HCT116 (cell line): ENCODE data around the gene ZNF496.

Experiments
- CBX3 ChIP-seq: IDR thresholded peaks from 2 replicates; pipeline ENCODE4 v1.6.1; 2012; ENCODE audit warnings: low read depth
- CEBPB ChIP-seq: IDR thresholded peaks from 2 replicates; pipeline ENCODE4 v1.6.1; 2012; ENCODE audit warnings: low read depth
- EZH2 ChIP-seq: fragments of 200-600 bp; sonication (generic); IDR thresholded peaks from 2 replicates; pipeline ENCODE4 v1.6.1; 2017; ENCODE audit warnings: antibody characterized with exemption, mixed run types
- JUND ChIP-seq: IDR thresholded peaks from 2 replicates; pipeline ENCODE4 v1.6.1; 2012
- POLR2A ChIP-seq: IDR thresholded peaks from 2 replicates; pipeline ENCODE4 v1.7.0; 2011; ENCODE audit warnings: borderline replicate concordance; ENCODE audit not compliant: insufficient read depth, insufficient read length; ENCODE audit errors: extremely low read depth
- RAD21 ChIP-seq: IDR thresholded peaks from 2 replicates; pipeline ENCODE4 v1.6.1; 2012; ENCODE audit warnings: low read depth, mild to moderate bottlenecking
- SP1 ChIP-seq: IDR thresholded peaks from 2 replicates; pipeline ENCODE4 v1.6.1; 2012; ENCODE audit warnings: low read depth
- SRF ChIP-seq: IDR thresholded peaks from 2 replicates; pipeline ENCODE4 v1.6.1; 2012; ENCODE audit warnings: low read depth
- YY1 ChIP-seq: IDR thresholded peaks from 2 replicates; pipeline ENCODE4 v1.6.1; 2011; ENCODE audit warnings: low read length, low read depth, moderate library complexity, mild to moderate bottlenecking; ENCODE audit not compliant: insufficient replicate concordance; ENCODE audit errors: extremely low read depth
- ZNF274 ChIP-seq: fragments of 200-500 bp; sonication (Bioruptor generic); IDR thresholded peaks from 2 replicates; pipeline ENCODE4 v1.6.1; 2014; ENCODE audit warnings: mild to moderate bottlenecking, low read depth, low read length, inconsistent platforms
- TF ChIP-seq, protein P1 (sequence below), 3 experiments: fragments of 200-600 bp in 1 of 3; sonication (generic) in 1 of 3; IDR thresholded peaks in 2 of 3; conservative IDR thresholded peaks in 1 of 3; 2 replicates each; pipeline ENCODE4 v1.5.1; 2012 to 2017; ENCODE audit warnings: low read depth in 2 of 3, low read length in 2 of 3, antibody characterized with exemption in 1 of 3, borderline replicate concordance in 1 of 3, control low read depth in 1 of 3, mild to moderate bottlenecking in 1 of 3, mixed read lengths in 1 of 3, mixed run types in 1 of 3, moderate library complexity in 1 of 3; ENCODE audit not compliant: insufficient read depth in 1 of 3
- TF ChIP-seq, protein P2 (sequence below): IDR thresholded peaks from 2 replicates; pipeline ENCODE4 v1.6.1; 2012
- TF ChIP-seq, protein P3 (sequence below): IDR thresholded peaks from 2 replicates; pipeline ENCODE4 v1.6.1; 2012; ENCODE audit warnings: low read depth
- TF ChIP-seq, protein P4 (sequence below): IDR thresholded peaks from 2 replicates; pipeline ENCODE4 v1.6.1; 2012

DNA sequence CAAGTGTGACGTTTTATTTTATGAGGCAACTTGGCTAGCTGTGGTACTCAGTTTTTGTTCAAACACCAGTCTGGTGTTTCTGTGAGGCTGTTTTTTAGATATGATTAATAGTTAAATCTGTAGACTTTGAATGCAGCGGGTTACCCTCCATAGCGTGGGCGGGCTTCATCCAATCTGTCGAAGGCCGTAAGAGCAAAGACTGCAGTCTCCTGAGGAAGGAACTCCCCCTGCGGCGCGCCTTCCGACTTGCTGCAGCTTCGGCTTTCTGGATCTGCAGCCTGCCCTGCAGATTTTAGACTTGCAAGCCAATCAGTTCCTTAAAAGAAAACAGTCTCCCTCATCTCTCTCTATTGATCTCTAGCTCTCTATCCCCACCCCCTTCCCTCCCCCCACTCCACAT, 4.2 kb upstream of the ZNF496 start:
- TF ChIP-seq, protein P1, sequence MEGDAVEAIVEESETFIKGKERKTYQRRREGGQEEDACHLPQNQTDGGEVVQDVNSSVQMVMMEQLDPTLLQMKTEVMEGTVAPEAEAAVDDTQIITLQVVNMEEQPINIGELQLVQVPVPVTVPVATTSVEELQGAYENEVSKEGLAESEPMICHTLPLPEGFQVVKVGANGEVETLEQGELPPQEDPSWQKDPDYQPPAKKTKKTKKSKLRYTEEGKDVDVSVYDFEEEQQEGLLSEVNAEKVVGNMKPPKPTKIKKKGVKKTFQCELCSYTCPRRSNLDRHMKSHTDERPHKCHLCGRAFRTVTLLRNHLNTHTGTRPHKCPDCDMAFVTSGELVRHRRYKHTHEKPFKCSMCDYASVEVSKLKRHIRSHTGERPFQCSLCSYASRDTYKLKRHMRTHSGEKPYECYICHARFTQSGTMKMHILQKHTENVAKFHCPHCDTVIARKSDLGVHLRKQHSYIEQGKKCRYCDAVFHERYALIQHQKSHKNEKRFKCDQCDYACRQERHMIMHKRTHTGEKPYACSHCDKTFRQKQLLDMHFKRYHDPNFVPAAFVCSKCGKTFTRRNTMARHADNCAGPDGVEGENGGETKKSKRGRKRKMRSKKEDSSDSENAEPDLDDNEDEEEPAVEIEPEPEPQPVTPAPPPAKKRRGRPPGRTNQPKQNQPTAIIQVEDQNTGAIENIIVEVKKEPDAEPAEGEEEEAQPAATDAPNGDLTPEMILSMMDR (IDR thresholded peaks at IDR 0.05 in 2 of 3, conservative IDR thresholded peaks at IDR 0.05 in 1 of 3; ENCODE audit: borderline replicate concordance in 1 of 3, insufficient read depth in 1 of 3, low read depth in 2 of 3, low read length in 2 of 3) = no peak
- TF ChIP-seq CBX3 (no peak), RAD21 (no peak), SP1 (no peak), ZNF274 (no peak), EZH2 (no peak), CEBPB (no peak), POLR2A (no peak), YY1 (no peak), SRF (no peak), JUND (no peak)
- TF ChIP-seq, protein P2, sequence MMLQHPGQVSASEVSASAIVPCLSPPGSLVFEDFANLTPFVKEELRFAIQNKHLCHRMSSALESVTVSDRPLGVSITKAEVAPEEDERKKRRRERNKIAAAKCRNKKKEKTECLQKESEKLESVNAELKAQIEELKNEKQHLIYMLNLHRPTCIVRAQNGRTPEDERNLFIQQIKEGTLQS = no peak
- TF ChIP-seq, protein P3, sequence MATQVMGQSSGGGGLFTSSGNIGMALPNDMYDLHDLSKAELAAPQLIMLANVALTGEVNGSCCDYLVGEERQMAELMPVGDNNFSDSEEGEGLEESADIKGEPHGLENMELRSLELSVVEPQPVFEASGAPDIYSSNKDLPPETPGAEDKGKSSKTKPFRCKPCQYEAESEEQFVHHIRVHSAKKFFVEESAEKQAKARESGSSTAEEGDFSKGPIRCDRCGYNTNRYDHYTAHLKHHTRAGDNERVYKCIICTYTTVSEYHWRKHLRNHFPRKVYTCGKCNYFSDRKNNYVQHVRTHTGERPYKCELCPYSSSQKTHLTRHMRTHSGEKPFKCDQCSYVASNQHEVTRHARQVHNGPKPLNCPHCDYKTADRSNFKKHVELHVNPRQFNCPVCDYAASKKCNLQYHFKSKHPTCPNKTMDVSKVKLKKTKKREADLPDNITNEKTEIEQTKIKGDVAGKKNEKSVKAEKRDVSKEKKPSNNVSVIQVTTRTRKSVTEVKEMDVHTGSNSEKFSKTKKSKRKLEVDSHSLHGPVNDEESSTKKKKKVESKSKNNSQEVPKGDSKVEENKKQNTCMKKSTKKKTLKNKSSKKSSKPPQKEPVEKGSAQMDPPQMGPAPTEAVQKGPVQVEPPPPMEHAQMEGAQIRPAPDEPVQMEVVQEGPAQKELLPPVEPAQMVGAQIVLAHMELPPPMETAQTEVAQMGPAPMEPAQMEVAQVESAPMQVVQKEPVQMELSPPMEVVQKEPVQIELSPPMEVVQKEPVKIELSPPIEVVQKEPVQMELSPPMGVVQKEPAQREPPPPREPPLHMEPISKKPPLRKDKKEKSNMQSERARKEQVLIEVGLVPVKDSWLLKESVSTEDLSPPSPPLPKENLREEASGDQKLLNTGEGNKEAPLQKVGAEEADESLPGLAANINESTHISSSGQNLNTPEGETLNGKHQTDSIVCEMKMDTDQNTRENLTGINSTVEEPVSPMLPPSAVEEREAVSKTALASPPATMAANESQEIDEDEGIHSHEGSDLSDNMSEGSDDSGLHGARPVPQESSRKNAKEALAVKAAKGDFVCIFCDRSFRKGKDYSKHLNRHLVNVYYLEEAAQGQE = no peak
- TF ChIP-seq, protein P4, sequence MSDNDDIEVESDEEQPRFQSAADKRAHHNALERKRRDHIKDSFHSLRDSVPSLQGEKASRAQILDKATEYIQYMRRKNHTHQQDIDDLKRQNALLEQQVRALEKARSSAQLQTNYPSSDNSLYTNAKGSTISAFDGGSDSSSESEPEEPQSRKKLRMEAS = no peak
